ACC112 (cell line): ENCODE data around the gene UGT2A2.
"Not testable (repeated sequence)": the region's sequence is repeated elsewhere in the genome, so short reads cannot be mapped to it uniquely, and the experiment has no call there.

Experiments
- H2AFZ ChIP-seq: fragments of 200-600 bp; sonication (generic); one replicate; pipeline ENCODE4 v1.6.0; 2017; ENCODE audit warnings: antibody characterized with exemption, low read length; ENCODE audit not compliant: unreplicated experiment
- H3K27ac ChIP-seq: fragments of 200-600 bp; sonication (generic); 2 replicates; pipeline ENCODE4 v1.5.1; 2014; ENCODE audit warnings: low read depth, mild to moderate bottlenecking, antibody characterized with exemption, low read length, moderate library complexity
- H3K27me3 ChIP-seq: fragments of 200-600 bp; sonication (generic); 2 replicates; pipeline ENCODE4 v1.6.1; 2014; ENCODE audit warnings: mild to moderate bottlenecking, antibody characterized with exemption, low read length, moderate library complexity, mixed read lengths; ENCODE audit not compliant: insufficient read depth
- H3K36me3 ChIP-seq: fragments of 200-600 bp; sonication (generic); 2 replicates; pipeline ENCODE4 v1.6.1; 2016; ENCODE audit warnings: mild to moderate bottlenecking, antibody characterized with exemption, low read length, moderate library complexity, mixed read lengths; ENCODE audit not compliant: insufficient read depth
- H3K4me1 ChIP-seq: fragments of 200-600 bp; sonication (generic); one replicate; pipeline ENCODE4 v1.6.1; 2016; ENCODE audit warnings: low read length, mixed read lengths; ENCODE audit not compliant: insufficient read depth, unreplicated experiment, control insufficient read depth
- H3K4me3 ChIP-seq: fragments of 200-600 bp; sonication (generic); 2 replicates; pipeline ENCODE4 v1.5.1; 2014; ENCODE audit warnings: mild to moderate bottlenecking, low read depth, low read length
- H3K79me2 ChIP-seq: fragments of 200-600 bp; sonication (generic); one replicate; pipeline ENCODE4 v1.6.0; 2016; ENCODE audit warnings: low read length; ENCODE audit not compliant: control insufficient read depth, unreplicated experiment, insufficient read depth

UGT2A2 gene

GRCh38 chr4:69639542-69639941 lies at the start of gene UGT2A2:
Gene UGT2A2 (minus strand): TSS chr4:69639642. CDS start chr4:69639640, 2 bp downstream.
- Histone ChIP-seq H3K36me3 (no peaks in the 10 kb centered on the region), H3K79me2 (no peaks in the 10 kb centered on the region), H3K4me1 (no peaks in the 10 kb centered on the region), H2AFZ (no peak within 1 kb of the TSS), H3K27ac (no peak within 1 kb of the TSS), H3K27me3 (no peaks in the 10 kb centered on the region), H3K4me3 (no peak within 1 kb of the TSS)

GRCh38 chr4:69684804-69685203 lies 45.4 kb upstream of the UGT2A2 start:
- Histone ChIP-seq H3K4me1 (peaks cover 3% of the 10 kb centered on the region), H3K27ac (no peak overlapping the region), H3K27me3 (no peaks in the 10 kb centered on the region), H2AFZ (no peak overlapping the region), H3K79me2 (no peaks in the 10 kb centered on the region), H3K36me3 (no peaks in the 10 kb centered on the region), H3K4me3 (no peak overlapping the region)

GRCh38 chr4:69668680-69669079 lies 29.2 kb upstream of the UGT2A2 start:
- Histone ChIP-seq H3K36me3 (no peaks in the 10 kb centered on the region), H3K79me2 (no peaks in the 10 kb centered on the region), H3K4me3 (no peak overlapping the region), H3K4me1 (no peaks in the 10 kb centered on the region), H3K27me3 (no peaks in the 10 kb centered on the region), H3K27ac (no peak overlapping the region), H2AFZ (no peak overlapping the region)

- not testable (repeated sequence) for H3K36me3 ChIP-seq, H3K79me2 ChIP-seq, H3K27me3 ChIP-seq, H3K4me1 ChIP-seq, H3K4me3 ChIP-seq, H2AFZ ChIP-seq, H3K27ac ChIP-seq
Observed at GRCh38 chr4:69664009-69664408, 24.6 kb upstream of the UGT2A2 start.

- H3K79me2 ChIP-seq, H2AFZ ChIP-seq, H3K36me3 ChIP-seq, H3K4me3 ChIP-seq, H3K4me1 ChIP-seq, H3K27ac ChIP-seq, H3K27me3 ChIP-seq: not testable (repeated sequence)
Observed at GRCh38 chr4:69661130-69661803, 21.8 kb upstream of the UGT2A2 start.

- H3K4me3 ChIP-seq: no peak overlapping the region
Observed at GRCh38 chr4:69658133-69658532, 18.7 kb upstream of the UGT2A2 start.

GRCh38 chr4:69656653-69657158 lies 17.3 kb upstream of the UGT2A2 start:
- H3K79me2 ChIP-seq: no peaks in the 10 kb centered on the region
- no peaks in the 10 kb centered on the region for H3K36me3 ChIP-seq

More at GRCh38 chr4:69658133-69658532, 18.7 kb upstream of the UGT2A2 start:
- no peak overlapping the region for H2AFZ ChIP-seq
- no peaks in the 10 kb centered on the region for H3K79me2 ChIP-seq
- H3K27ac ChIP-seq: no peak overlapping the region
- no peaks in the 10 kb centered on the region for H3K36me3 ChIP-seq
- no peaks in the 10 kb centered on the region for H3K27me3 ChIP-seq
- no peaks in the 10 kb centered on the region for H3K4me1 ChIP-seq

GRCh38 chr4:69653147-69653546 lies 13.7 kb upstream of the UGT2A2 start, which contains the start of gene UGT2A1:
Gene UGT2A1 (minus strand): TSS chr4:69653247. CDS start chr4:69647644, 5,603 bp downstream.
- H3K4me1 ChIP-seq: peaks cover 3% of the 10 kb centered on the region
- H3K27me3 ChIP-seq: no peaks in the 10 kb centered on the region
- no peak within 1 kb of the TSS for H2AFZ ChIP-seq
- H3K36me3 ChIP-seq: no peaks in the 10 kb centered on the region
- H3K27ac ChIP-seq: no peak within 1 kb of the TSS
- no peaks in the 10 kb centered on the region for H3K79me2 ChIP-seq
- H3K4me3 ChIP-seq: no peak within 1 kb of the TSS

More at GRCh38 chr4:69656653-69657158, 17.3 kb upstream of the UGT2A2 start:
- no peaks in the 10 kb centered on the region for H3K27me3 ChIP-seq
- H3K27ac ChIP-seq: no peak overlapping the region
- no peaks in the 10 kb centered on the region for H3K4me1 ChIP-seq
- H3K4me3 ChIP-seq: no peak overlapping the region
- H2AFZ ChIP-seq: no peak overlapping the region

GRCh38 chr4:69650872-69651271 lies 11.4 kb upstream of the UGT2A2 start:
- Histone ChIP-seq H3K36me3 (no peaks in the 10 kb centered on the region), H3K4me1 (peaks cover 3% of the 10 kb centered on the region), H2AFZ (no peak overlapping the region), H3K4me3 (no peak overlapping the region), H3K27ac (no peak overlapping the region), H3K79me2 (no peaks in the 10 kb centered on the region), H3K27me3 (no peaks in the 10 kb centered on the region)

- no peak overlapping the region for H3K4me3 ChIP-seq
- H3K27ac ChIP-seq: no peak overlapping the region
- peaks cover 3% of the 10 kb centered on the region for H3K4me1 ChIP-seq
- H3K27me3 ChIP-seq: no peaks in the 10 kb centered on the region
- no peaks in the 10 kb centered on the region for H3K36me3 ChIP-seq
- no peaks in the 10 kb centered on the region for H3K79me2 ChIP-seq
- no peak overlapping the region for H2AFZ ChIP-seq
Observed at GRCh38 chr4:69649629-69650028, 10.2 kb upstream of the UGT2A2 start.

- no peak overlapping the region for H3K27ac ChIP-seq
- no peak overlapping the region for H2AFZ ChIP-seq
- H3K4me1 ChIP-seq: peaks cover 3% of the 10 kb centered on the region
- H3K36me3 ChIP-seq: no peaks in the 10 kb centered on the region
- no peaks in the 10 kb centered on the region for H3K27me3 ChIP-seq
- H3K4me3 ChIP-seq: no peak overlapping the region
- H3K79me2 ChIP-seq: no peaks in the 10 kb centered on the region
Observed at GRCh38 chr4:69649207-69649606, 9.8 kb upstream of the UGT2A2 start.
